Endothelial cell of umbilical vein (primary cell): ENCODE measurements around the gene PPFIBP1.
"Not testable (repeated sequence)": the region's sequence is repeated elsewhere in the genome, so short reads cannot be mapped to it uniquely, and the experiment has no call there.

Source experiments
- CTCF ChIP-seq, 2 donors: IDR thresholded peaks; 1 replicate in 1 of 2; 2 replicates in 1 of 2; pipeline ENCODE4 v1.5.1; 2011; ENCODE audit warnings: low read length in 2 of 2, mild to moderate bottlenecking in 2 of 2, moderate library complexity in 2 of 2, control low read depth in 1 of 2, inconsistent platforms in 1 of 2, low read depth in 1 of 2; ENCODE audit not compliant: insufficient read depth in 1 of 2; ENCODE audit errors: extremely low read depth in 1 of 2
- EZH2 ChIP-seq: IDR thresholded peaks from 2 replicates; pipeline ENCODE4 v1.6.1; 2012; ENCODE audit warnings: borderline replicate concordance, low read depth, mild to moderate bottlenecking, moderate library complexity, low read length, inconsistent platforms; ENCODE audit not compliant: severe bottlenecking
- FOS ChIP-seq: IDR thresholded peaks from 2 replicates; pipeline ENCODE4 v1.6.1; 2011; ENCODE audit warnings: mild to moderate bottlenecking, low read length, moderate library complexity, borderline replicate concordance; ENCODE audit not compliant: insufficient read depth
- JUN ChIP-seq: IDR thresholded peaks from 2 replicates; pipeline ENCODE4 v1.6.1; 2011; ENCODE audit warnings: borderline replicate concordance, low read depth; ENCODE audit not compliant: insufficient read length, insufficient read depth
- MAX ChIP-seq: IDR thresholded peaks from 2 replicates; pipeline ENCODE4 v1.6.1; 2011; ENCODE audit not compliant: insufficient read depth, insufficient read length
- MYC ChIP-seq: IDR thresholded peaks from one replicate; pipeline ENCODE4 v1.6.1; 2011; ENCODE audit warnings: mild to moderate bottlenecking, low read depth, low read length
- POLR2A ChIP-seq: IDR thresholded peaks from 2 replicates; pipeline ENCODE4 v1.6.1; 2012; ENCODE audit warnings: low read depth, mild to moderate bottlenecking, control low read depth, low read length
- POLR2AphosphoS5 ChIP-seq: IDR thresholded peaks from 2 replicates; pipeline ENCODE4 v1.6.1; 2012; ENCODE audit warnings: low read depth, mild to moderate bottlenecking, control low read depth, low read length, moderate library complexity; ENCODE audit not compliant: insufficient read depth

GRCh38 chr12:27640566-27641200, 116.7 kb downstream of the PPFIBP1 start:
- TF ChIP-seq CTCF (IDR thresholded peaks at IDR 0.05; ENCODE audit: extremely low read depth in 1 of 2, insufficient read depth in 1 of 2, low read depth in 1 of 2, low read length in 2 of 2); POLR2AphosphoS5; EZH2; POLR2A; MAX; MYC; JUN; FOS: not testable (repeated sequence)
